Body of pancreas (tissue), 4 donors: ENCODE measurements around the gene CYP21A2.
"Not testable (repeated sequence)": the region's sequence is repeated elsewhere in the genome, so short reads cannot be mapped to it uniquely, and the experiment has no call there.

Experiments used
- POLR2A ChIP-seq, 3 donors: fragments of 450-650 bp; IDR thresholded peaks; one replicate each; pipeline ENCODE4 v1.6.1; 2016; ENCODE audit warnings: antibody characterized with exemption in 3 of 3, mild to moderate bottlenecking in 2 of 3
- TF ChIP-seq, protein P1 (sequence below), 7 experiments: fragments of 450-650 bp in 4 of 7; fragments of 200-600 bp in 3 of 7; sonication (generic) in 3 of 7; IDR thresholded peaks; one replicate each; pipeline ENCODE4 v1.5.1; 2016 to 2019; ENCODE audit warnings: antibody characterized with exemption in 7 of 7

DNA sequence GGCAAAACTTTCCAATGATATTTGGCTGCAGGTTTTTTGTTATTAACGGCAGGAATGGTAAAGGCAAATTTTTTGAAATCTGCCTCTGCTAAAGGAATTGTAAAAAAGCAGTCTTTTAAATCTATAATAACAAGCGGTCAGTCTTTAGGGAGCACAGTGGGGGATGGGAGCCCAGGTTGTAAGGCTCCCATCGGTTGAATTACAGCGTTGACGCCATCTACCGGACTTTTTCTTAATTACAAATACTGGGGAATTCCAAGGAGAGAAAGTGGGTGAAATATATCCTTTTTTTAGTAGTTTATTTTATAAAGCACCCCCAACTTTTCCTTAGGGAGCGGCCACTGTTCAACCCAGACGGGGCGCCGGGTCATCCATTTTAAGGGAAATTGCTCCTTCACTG, 48.9 kb upstream of the CYP21A2 start:
- TF ChIP-seq, protein P1, sequence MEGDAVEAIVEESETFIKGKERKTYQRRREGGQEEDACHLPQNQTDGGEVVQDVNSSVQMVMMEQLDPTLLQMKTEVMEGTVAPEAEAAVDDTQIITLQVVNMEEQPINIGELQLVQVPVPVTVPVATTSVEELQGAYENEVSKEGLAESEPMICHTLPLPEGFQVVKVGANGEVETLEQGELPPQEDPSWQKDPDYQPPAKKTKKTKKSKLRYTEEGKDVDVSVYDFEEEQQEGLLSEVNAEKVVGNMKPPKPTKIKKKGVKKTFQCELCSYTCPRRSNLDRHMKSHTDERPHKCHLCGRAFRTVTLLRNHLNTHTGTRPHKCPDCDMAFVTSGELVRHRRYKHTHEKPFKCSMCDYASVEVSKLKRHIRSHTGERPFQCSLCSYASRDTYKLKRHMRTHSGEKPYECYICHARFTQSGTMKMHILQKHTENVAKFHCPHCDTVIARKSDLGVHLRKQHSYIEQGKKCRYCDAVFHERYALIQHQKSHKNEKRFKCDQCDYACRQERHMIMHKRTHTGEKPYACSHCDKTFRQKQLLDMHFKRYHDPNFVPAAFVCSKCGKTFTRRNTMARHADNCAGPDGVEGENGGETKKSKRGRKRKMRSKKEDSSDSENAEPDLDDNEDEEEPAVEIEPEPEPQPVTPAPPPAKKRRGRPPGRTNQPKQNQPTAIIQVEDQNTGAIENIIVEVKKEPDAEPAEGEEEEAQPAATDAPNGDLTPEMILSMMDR (IDR thresholded peaks at IDR 0.05): not testable (repeated sequence)
- not testable (repeated sequence) for TF ChIP-seq POLR2A (IDR thresholded peaks at IDR 0.05)
